Trophoblast cell (in vitro differentiated cells and primary cell): ENCODE measurements around the gene CAPN3.

ENCODE experiments used
- DNase-seq, 2 donors: peaks; one replicate each; pipeline ENCODE4 v3.0.0-alpha.2; 2016
- H2AFZ ChIP-seq: 2 replicates; pipeline ENCODE4 v1.6.1; 2013; ENCODE audit warnings: low read length, moderate library complexity, mild to moderate bottlenecking; ENCODE audit not compliant: insufficient read depth, poor library complexity
- H2AK5ac ChIP-seq: 2 replicates; pipeline ENCODE4 v1.6.1; 2013; ENCODE audit warnings: mild to moderate bottlenecking, low read length
- H2BK120ac ChIP-seq: 2 replicates; pipeline ENCODE4 v1.6.1; 2013; ENCODE audit warnings: low read length, mild to moderate bottlenecking, moderate library complexity; ENCODE audit not compliant: insufficient read depth, poor library complexity
- H2BK12ac ChIP-seq: 2 replicates; pipeline ENCODE4 v1.6.1; 2013; ENCODE audit warnings: mild to moderate bottlenecking, low read length, moderate library complexity
- H2BK5ac ChIP-seq: 2 replicates; pipeline ENCODE4 v1.6.1; 2013; ENCODE audit warnings: low read length, low read depth, moderate library complexity, mild to moderate bottlenecking; ENCODE audit not compliant: poor library complexity
- H3K14ac ChIP-seq: 2 replicates; pipeline ENCODE4 v1.6.1; 2013; ENCODE audit warnings: mild to moderate bottlenecking, low read length
- H3K18ac ChIP-seq: 2 replicates; pipeline ENCODE4 v1.6.1; 2013; ENCODE audit warnings: mild to moderate bottlenecking, low read length
- H3K23ac ChIP-seq: 2 replicates; pipeline ENCODE4 v1.6.1; 2013; ENCODE audit warnings: low read length
- H3K27ac ChIP-seq: 2 replicates; pipeline ENCODE4 v1.5.1; 2013; ENCODE audit warnings: low read depth, mild to moderate bottlenecking, inconsistent platforms, low read length, moderate library complexity
- H3K27me3 ChIP-seq: 2 replicates; pipeline ENCODE4 v1.6.1; 2013; ENCODE audit warnings: inconsistent platforms, mild to moderate bottlenecking, low read length, moderate library complexity; ENCODE audit not compliant: insufficient read depth
- H3K36me3 ChIP-seq, 2 experiments: 1 replicate in 1 of 2; 2 replicates in 1 of 2; pipeline ENCODE4 v1.6.1; 2013; ENCODE audit warnings: low read length in 2 of 2, mild to moderate bottlenecking in 2 of 2, moderate library complexity in 1 of 2; ENCODE audit not compliant: insufficient read depth in 2 of 2, control insufficient read depth in 1 of 2
- H3K4ac ChIP-seq: 2 replicates; pipeline ENCODE4 v1.6.1; 2013; ENCODE audit warnings: low read depth, mild to moderate bottlenecking, low read length, moderate library complexity
- H3K4me1 ChIP-seq, 2 experiments: 1 replicate in 1 of 2; 2 replicates in 1 of 2; pipeline ENCODE4 v1.6.1; 2013; ENCODE audit warnings: low read length in 2 of 2, mild to moderate bottlenecking in 2 of 2, moderate library complexity in 1 of 2; ENCODE audit not compliant: insufficient read depth in 2 of 2, control insufficient read depth in 1 of 2
- H3K4me2 ChIP-seq: 2 replicates; pipeline ENCODE4 v1.6.1; 2013; ENCODE audit warnings: inconsistent platforms, mild to moderate bottlenecking, low read length, moderate library complexity
- H3K4me3 ChIP-seq: 2 replicates; pipeline ENCODE4 v1.5.1; 2013; ENCODE audit warnings: mild to moderate bottlenecking, low read depth, low read length, inconsistent platforms
- H3K79me1 ChIP-seq: one replicate; pipeline ENCODE4 v1.6.1; 2013; ENCODE audit warnings: low read length
- H3K79me2 ChIP-seq: 2 replicates; pipeline ENCODE4 v1.6.1; 2013; ENCODE audit warnings: low read length, mild to moderate bottlenecking; ENCODE audit not compliant: control insufficient read depth, insufficient read depth, poor library complexity
- H3K9ac ChIP-seq: 2 replicates; pipeline ENCODE4 v1.6.1; 2013; ENCODE audit warnings: mild to moderate bottlenecking, low read length
- H3K9me3 ChIP-seq: 2 replicates; pipeline ENCODE4 v1.6.1; 2013; ENCODE audit warnings: low read depth, mild to moderate bottlenecking, control low read depth, inconsistent platforms, low read length; ENCODE audit not compliant: insufficient read depth
- H4K12ac ChIP-seq: 2 replicates; pipeline ENCODE4 v1.6.1; 2013; ENCODE audit warnings: low read depth, mild to moderate bottlenecking, low read length, moderate library complexity
- H4K8ac ChIP-seq: 2 replicates; pipeline ENCODE4 v1.6.1; 2013; ENCODE audit warnings: low read depth, mild to moderate bottlenecking, low read length, moderate library complexity
- H4K91ac ChIP-seq: one replicate; pipeline ENCODE4 v1.6.1; 2013; ENCODE audit warnings: low read depth, mild to moderate bottlenecking, low read length, moderate library complexity
- WGBS: extraction: QIAGEN DNeasy Blood & Tissue Kit; methylation state at CpG from one replicate; pipeline ENCODE4 v1.1.7; 2013; ENCODE audit warnings: missing lambda C conversion rate; ENCODE audit not compliant: insufficient read length, insufficient coverage; ENCODE audit errors: extremely low coverage; 5-methylcytosine and 5-hydroxymethylcytosine counted together

Gene CAPN3

DNA sequence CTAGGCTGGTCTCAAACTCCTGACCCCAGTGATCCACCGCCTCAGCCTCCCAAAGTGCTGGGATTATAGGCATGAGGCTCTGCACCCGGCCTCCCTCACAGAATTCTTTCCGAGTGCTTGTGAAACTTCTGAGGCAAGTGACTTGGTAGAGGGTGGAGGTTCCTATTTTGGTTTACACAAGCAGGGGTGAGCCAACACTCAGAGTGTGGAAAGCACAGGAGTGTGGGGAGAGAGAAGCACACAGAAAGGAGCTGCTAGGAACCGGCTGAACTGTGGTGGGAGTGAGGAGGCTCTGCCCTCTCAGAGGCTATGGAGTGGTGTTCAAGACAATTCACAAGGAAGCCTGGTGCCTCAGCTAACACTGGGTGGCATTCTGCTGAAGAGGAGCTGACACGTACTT is 7.7 kb downstream of the CAPN3 start:
- no peaks in the 10 kb centered on the region for H3K27me3 ChIP-seq
- H2BK12ac ChIP-seq: no peak overlapping the region
- H3K79me2 ChIP-seq: no peaks in the 10 kb centered on the region
- DNase-seq: no peak
- H3K9ac ChIP-seq: no peak overlapping the region
- no peaks in the 10 kb centered on the region for H3K9me3 ChIP-seq
- H2AK5ac ChIP-seq: no peak overlapping the region
- H4K91ac ChIP-seq: no peak overlapping the region
- H3K27ac ChIP-seq: no peak overlapping the region
- no peaks in the 10 kb centered on the region for H3K4me1 ChIP-seq
- no peak overlapping the region for H3K14ac ChIP-seq
- no peak overlapping the region for H3K4me3 ChIP-seq
- H4K8ac ChIP-seq: no peak overlapping the region
- WGBS: no CpG with 5 or more reads among the region's 5 CpGs
- H2AFZ ChIP-seq: no peak overlapping the region
- no peaks in the 10 kb centered on the region for H3K36me3 ChIP-seq
- no peak overlapping the region for H4K12ac ChIP-seq
- no peak overlapping the region for H2BK5ac ChIP-seq
- H3K18ac ChIP-seq: no peak overlapping the region
- H3K23ac ChIP-seq: no peak overlapping the region
- H3K79me1 ChIP-seq: no peaks in the 10 kb centered on the region
- H2BK120ac ChIP-seq: no peak overlapping the region
- H3K4ac ChIP-seq: no peak overlapping the region
- no peak overlapping the region for H3K4me2 ChIP-seq

DNA sequence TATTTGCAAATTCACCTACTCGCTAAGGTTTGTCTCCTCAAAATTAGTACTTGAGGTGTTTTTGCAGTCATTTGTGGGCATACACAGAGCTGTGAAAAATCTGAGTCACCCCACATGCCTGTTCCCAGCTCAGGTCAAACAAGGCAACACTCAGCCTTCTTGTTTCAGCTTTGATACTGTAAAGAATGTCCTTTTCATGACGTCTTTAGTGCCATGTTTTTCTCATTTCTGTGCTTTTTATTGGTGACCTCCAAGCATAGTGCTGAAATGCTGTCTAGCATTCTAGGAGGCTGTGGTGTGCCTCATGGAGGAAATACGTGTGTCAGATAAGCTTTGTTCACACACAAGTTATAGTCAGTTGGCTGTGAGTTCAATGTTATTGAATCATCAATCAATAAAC is 8.8 kb downstream of the CAPN3 start:
- H3K4me2 ChIP-seq: no peak overlapping the region
- no CpG with 5 or more reads among the region's 3 CpGs for WGBS
- H3K14ac ChIP-seq: no peak overlapping the region
- no peak overlapping the region for H2AK5ac ChIP-seq
- no peak overlapping the region for H3K27ac ChIP-seq
- no peak overlapping the region for H3K23ac ChIP-seq
- H4K91ac ChIP-seq: no peak overlapping the region
- DNase-seq: no peak
- no peak overlapping the region for H3K4me3 ChIP-seq
- H3K9me3 ChIP-seq: no peaks in the 10 kb centered on the region
- no peak overlapping the region for H4K12ac ChIP-seq
- no peaks in the 10 kb centered on the region for H3K4me1 ChIP-seq
- no peak overlapping the region for H2AFZ ChIP-seq
- H2BK12ac ChIP-seq: no peak overlapping the region
- H4K8ac ChIP-seq: no peak overlapping the region
- H3K27me3 ChIP-seq: no peaks in the 10 kb centered on the region
- no peak overlapping the region for H3K18ac ChIP-seq
- no peak overlapping the region for H2BK5ac ChIP-seq
- H3K4ac ChIP-seq: no peak overlapping the region
- no peaks in the 10 kb centered on the region for H3K36me3 ChIP-seq
- H3K9ac ChIP-seq: no peak overlapping the region
- H3K79me1 ChIP-seq: no peaks in the 10 kb centered on the region
- no peak overlapping the region for H2BK120ac ChIP-seq
- H3K79me2 ChIP-seq: no peaks in the 10 kb centered on the region

DNA sequence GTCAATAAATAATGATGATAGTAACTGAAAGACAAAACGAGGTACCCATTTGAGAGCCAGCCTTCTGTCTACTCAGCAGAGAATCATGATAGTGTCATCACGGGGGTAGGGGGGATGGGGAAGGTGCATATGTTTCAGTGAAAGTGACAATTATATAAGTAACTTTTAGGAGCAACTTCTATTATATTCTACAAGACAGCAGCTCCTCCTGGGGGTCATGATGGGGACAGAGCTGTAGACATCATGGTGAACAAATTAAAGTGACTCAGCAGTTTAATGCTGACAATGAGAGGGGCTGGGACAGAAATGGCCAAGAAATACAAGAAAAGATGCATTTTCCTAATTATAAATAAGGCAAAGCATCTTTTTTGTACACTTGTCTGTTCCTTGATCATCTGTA is 11.8 kb downstream of the CAPN3 start:
- Histone ChIP-seq H3K36me3 (no peaks in the 10 kb centered on the region), H3K4me2 (no peak overlapping the region), H3K9ac (no peak overlapping the region), H3K18ac (no peak overlapping the region), H2AK5ac (no peak overlapping the region), H2BK12ac (no peak overlapping the region), H3K14ac (no peak overlapping the region), H2BK5ac (no peak overlapping the region), H3K4ac (no peak overlapping the region), H4K12ac (no peak overlapping the region), H3K23ac (no peak overlapping the region), H3K79me2 (no peaks in the 10 kb centered on the region), H2BK120ac (no peak overlapping the region), H2AFZ (no peak overlapping the region), H3K4me3 (no peak overlapping the region), H3K79me1 (no peaks in the 10 kb centered on the region), H3K4me1 (no peaks in the 10 kb centered on the region), H3K27me3 (no peaks in the 10 kb centered on the region), H4K91ac (no peak overlapping the region), H3K27ac (no peak overlapping the region), H3K9me3 (no peaks in the 10 kb centered on the region), H4K8ac (no peak overlapping the region)
- no CpG with 5 or more reads among the region's 2 CpGs for WGBS
- peak in 1 of 2 donors; percentile 14 for DNase-seq

DNA sequence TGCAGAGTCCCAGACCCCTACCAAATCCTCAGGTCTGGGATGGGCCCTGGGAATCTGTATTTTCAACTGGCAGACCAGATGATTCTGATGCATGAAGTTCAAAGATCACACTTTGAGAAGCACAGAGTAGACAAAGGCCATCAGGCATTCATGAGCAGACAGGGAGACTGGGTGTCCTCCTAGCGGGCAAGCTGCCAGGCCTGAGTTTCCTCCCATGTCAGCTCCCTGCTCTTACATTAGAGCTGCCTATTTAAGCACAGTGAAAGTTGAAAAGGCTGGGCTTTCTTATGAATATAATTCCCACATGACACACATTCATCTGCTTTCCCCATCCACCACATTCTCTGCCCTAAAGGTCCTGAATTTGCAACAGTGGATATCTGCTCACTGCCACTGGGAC is 14.0 kb downstream of the CAPN3 start:
- no CpG with 5 or more reads among the region's 1 CpG for WGBS
- H3K79me1 ChIP-seq: no peaks in the 10 kb centered on the region
- H3K27me3 ChIP-seq: no peaks in the 10 kb centered on the region
- no peaks in the 10 kb centered on the region for H3K36me3 ChIP-seq
- no peak overlapping the region for H3K9ac ChIP-seq
- no peak overlapping the region for H4K12ac ChIP-seq
- no peaks in the 10 kb centered on the region for H3K9me3 ChIP-seq
- no peak overlapping the region for H3K27ac ChIP-seq
- H3K4me3 ChIP-seq: no peak overlapping the region
- no peak overlapping the region for H3K4ac ChIP-seq
- no peak overlapping the region for H2BK12ac ChIP-seq
- H3K79me2 ChIP-seq: no peaks in the 10 kb centered on the region
- no peak overlapping the region for H2BK5ac ChIP-seq
- H4K8ac ChIP-seq: no peak overlapping the region
- no peak overlapping the region for H2AFZ ChIP-seq
- H4K91ac ChIP-seq: no peak overlapping the region
- no peak overlapping the region for H2BK120ac ChIP-seq
- no peak overlapping the region for H2AK5ac ChIP-seq
- no peaks in the 10 kb centered on the region for H3K4me1 ChIP-seq
- H3K14ac ChIP-seq: no peak overlapping the region
- no peak overlapping the region for H3K23ac ChIP-seq
- no peak for DNase-seq
- no peak overlapping the region for H3K18ac ChIP-seq
- no peak overlapping the region for H3K4me2 ChIP-seq
